K562 (cell line): ENCODE results near the gene P2RY11. TPM values are rescaled to one million over a fixed set of nuclear protein-coding genes. Genes with fewer than 3 reads are reported as not detected.

ENCODE experiments used
- CBX5 ChIP-seq: IDR thresholded peaks from 2 replicates; pipeline ENCODE4 v1.6.1; 2014; ENCODE audit warnings: low read depth, borderline replicate concordance
- CC2D1A ChIP-seq: fragments of 450-650 bp; IDR thresholded peaks from 2 replicates; pipeline ENCODE4 v1.6.1; 2017; ENCODE audit warnings: mild to moderate bottlenecking
- E2F8 ChIP-seq: fragments of 450-650 bp; IDR thresholded peaks from 2 replicates; pipeline ENCODE4 v1.7.1; 2018; ENCODE audit warnings: mild to moderate bottlenecking, low read depth; ENCODE audit not compliant: partially characterized antibody
- HDAC6 ChIP-seq: IDR thresholded peaks from 2 replicates; pipeline ENCODE4 v1.6.1; 2012; ENCODE audit warnings: low read depth, mild to moderate bottlenecking, control low read depth, inconsistent platforms, low read length, moderate library complexity
- KLF6 ChIP-seq: fragments of 250-450 bp; sonication (Bioruptor Pico); IDR thresholded peaks from 2 replicates; pipeline ENCODE4 v1.4.0; 2020; ENCODE audit warnings: mild to moderate bottlenecking, moderate library complexity, borderline replicate concordance
- MIER1 ChIP-seq: fragments of 450-650 bp; IDR thresholded peaks from 2 replicates; pipeline ENCODE4 v1.6.1; 2016; ENCODE audit warnings: antibody characterized with exemption, mild to moderate bottlenecking, low read depth
- NCOA6 ChIP-seq: fragments of 450-650 bp; IDR thresholded peaks from 2 replicates; pipeline ENCODE4 v1.6.1; 2017; ENCODE audit warnings: mild to moderate bottlenecking
- NFATC3 ChIP-seq: fragments of 450-650 bp; IDR thresholded peaks from 2 replicates; pipeline ENCODE4 v1.6.1; 2017; ENCODE audit warnings: mild to moderate bottlenecking
- NFE2 ChIP-seq: IDR thresholded peaks from 2 replicates; pipeline ENCODE4 v1.6.1; 2014; ENCODE audit warnings: antibody characterized with exemption, low read depth
- PHF21A ChIP-seq: fragments of 450-650 bp; IDR thresholded peaks from 2 replicates; pipeline ENCODE4 v1.6.1; 2017; ENCODE audit warnings: low read depth, borderline replicate concordance
- PRMT5 ChIP-seq: sonication (generic); formaldehyde crosslinking; IDR thresholded peaks from 2 replicates; pipeline ENCODE4 v1.5.0; 2020; ENCODE audit warnings: missing genetic modification reagents
- PURB ChIP-seq: sonication (generic); formaldehyde crosslinking; IDR thresholded peaks from 2 replicates; pipeline ENCODE4 v1.9.0; 2021; ENCODE audit warnings: low read depth, mild to moderate bottlenecking, missing genetic modification reagents
- RFX7 ChIP-seq: fragments of 250-450 bp; sonication (Bioruptor Pico); IDR thresholded peaks from 2 replicates; pipeline ENCODE4 v1.5.1; 2021; ENCODE audit warnings: mild to moderate bottlenecking
- SRSF9 ChIP-seq: fragments of 200-400 bp; formaldehyde crosslinking; IDR thresholded peaks from 2 replicates; pipeline ENCODE4 v1.6.1; 2017; ENCODE audit warnings: low read depth, low read length, borderline replicate concordance
- TBP ChIP-seq: optimal IDR thresholded peaks from 2 replicates; pipeline ENCODE3; 2011; ENCODE audit warnings: low read depth, low read length, improper control_type of control experiment
- TCF3 ChIP-seq: sonication (generic); formaldehyde crosslinking; IDR thresholded peaks from 2 replicates; pipeline ENCODE4 v1.4.0; 2020; ENCODE audit warnings: mild to moderate bottlenecking, missing genetic modification reagents
- ZBTB2 ChIP-seq: fragments of 450-650 bp; IDR thresholded peaks from 2 replicates; pipeline ENCODE4 v1.6.1; 2016; ENCODE audit warnings: antibody characterized with exemption
- ZFX ChIP-seq: sonication (generic); formaldehyde crosslinking; IDR thresholded peaks from 2 replicates; pipeline ENCODE4 v1.8.0; 2022; ENCODE audit warnings: mild to moderate bottlenecking, missing genetic modification reagents, moderate library complexity
- ZNF12 ChIP-seq: sonication (generic); formaldehyde crosslinking; IDR thresholded peaks from 2 replicates; pipeline ENCODE4 v1.4.0; 2020; ENCODE audit warnings: mild to moderate bottlenecking, missing genetic modification reagents
- ZNF212 ChIP-seq: fragments of 450-650 bp; formaldehyde crosslinking; IDR thresholded peaks from 2 replicates; pipeline ENCODE4 v1.4.0; 2020; ENCODE audit warnings: mild to moderate bottlenecking
- ZNF232 ChIP-seq: sonication (generic); formaldehyde crosslinking; IDR thresholded peaks from 2 replicates; pipeline ENCODE4 v1.8.0; 2022; ENCODE audit warnings: mild to moderate bottlenecking, missing genetic modification reagents
- ZNF511 ChIP-seq: sonication (generic); formaldehyde crosslinking; IDR thresholded peaks from 2 replicates; pipeline ENCODE4 v1.8.0; 2022; ENCODE audit warnings: mild to moderate bottlenecking, missing genetic modification reagents
- ZNF57 ChIP-seq: fragments of 450-650 bp; formaldehyde crosslinking; IDR thresholded peaks from 2 replicates; pipeline ENCODE4 v1.4.0; 2020; ENCODE audit warnings: mild to moderate bottlenecking, moderate library complexity
- ZNF668 ChIP-seq: fragments of 250-450 bp; sonication (Bioruptor Pico); IDR thresholded peaks from 2 replicates; pipeline ENCODE4 v1.8.0; 2022; ENCODE audit warnings: mild to moderate bottlenecking, inconsistent platforms
- polyA plus RNA-seq, 8 experiments: library from polyadenylated mRNA; depleted of rRNA in 4 of 8; stranded (reverse) in 5 of 8; unstranded in 3 of 8; fragments of >200 nt; fragmentation: Nextera tagmentation in 2 of 8; fragmentation: Illumina TruSeq in 1 of 8; extraction: Ambion mirVana in 2 of 8; extraction: Trizol in 1 of 8; gene quantifications; 2 replicates each; pipeline versions ENCODE4 v1.2.1 to v1.2.3, GENCODE V29; 2011 to 2014; ENCODE audit warnings: inconsistent platforms in 1 of 8, missing spikeins in 1 of 8
- total RNA-seq, 7 experiments: library from RNA; depleted of rRNA in 6 of 7; stranded (reverse); fragments of >200 nt in 6 of 7; fragmentation: Illumina TruSeq in 2 of 7; extraction: Trizol in 2 of 7; gene quantifications; 2 replicates each; pipeline versions ENCODE4 v1.2.1 to v1.2.3, GENCODE V29; 2011 to 2021; ENCODE audit warnings: low replicate concordance in 1 of 7
- TF ChIP-seq, protein P1 (sequence below): fragments of 450-650 bp; IDR thresholded peaks from 2 replicates; pipeline ENCODE4 v1.6.1; 2016; ENCODE audit warnings: low read depth, mild to moderate bottlenecking, moderate library complexity

P2RY11 gene
- total and polyA plus RNA-seq, 9 of the 15 experiments (the other 6 are each of a cell fraction or from before 2014, with no cell fraction given) = 0.03 to 10.1 (median 1.5) TPM

- TF ChIP-seq, protein P1, sequence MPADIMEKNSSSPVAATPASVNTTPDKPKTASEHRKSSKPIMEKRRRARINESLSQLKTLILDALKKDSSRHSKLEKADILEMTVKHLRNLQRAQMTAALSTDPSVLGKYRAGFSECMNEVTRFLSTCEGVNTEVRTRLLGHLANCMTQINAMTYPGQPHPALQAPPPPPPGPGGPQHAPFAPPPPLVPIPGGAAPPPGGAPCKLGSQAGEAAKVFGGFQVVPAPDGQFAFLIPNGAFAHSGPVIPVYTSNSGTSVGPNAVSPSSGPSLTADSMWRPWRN = no peak
- no peak for TF ChIP-seq TCF3
- TF ChIP-seq E2F8 = no peak
- no peak for TF ChIP-seq KLF6 (CRISPR knock-in tag)
- no peak for TF ChIP-seq CBX5
- no peak for TF ChIP-seq ZNF668 (CRISPR knock-in tag)
- no peak for TF ChIP-seq NFE2
- peak; percentile 41; the same call in 1 of the 2 replicates for TF ChIP-seq CC2D1A
- TF ChIP-seq SRSF9 = no peak
- TF ChIP-seq NCOA6 = no peak
- TF ChIP-seq HDAC6 = no peak
- TF ChIP-seq TBP = no peak
- no peak for TF ChIP-seq ZNF12
- TF ChIP-seq ZNF511 (CRISPR knock-in tag) = peak; percentile 66; the same call in 1 of the 2 replicates
- TF ChIP-seq RFX7 (CRISPR knock-in tag) = no peak
- no peak for TF ChIP-seq PRMT5
- TF ChIP-seq ZNF212 (CRISPR knock-in tag) = no peak
- no peak for TF ChIP-seq NFATC3
- TF ChIP-seq ZBTB2 = 0 out of 2 replicates have a peak, but pooled peaks have one; percentile 57
- TF ChIP-seq ZNF57 (CRISPR knock-in tag) = no peak
- no peak for TF ChIP-seq PHF21A
- TF ChIP-seq ZFX (CRISPR knock-in tag) = peak; percentile 54
- no peak for TF ChIP-seq MIER1
- no peak for TF ChIP-seq PURB (CRISPR knock-in tag)
- no peak for TF ChIP-seq ZNF232 (CRISPR knock-in tag)
Observed at GRCh38 chr19:10085641-10086590, 25.6 kb upstream of the P2RY11 start, which contains the start of gene SHFL (continued).
